NOMO-1 treated with DMSO at 0.1 percent for 48 hours (cell line): ENCODE data around the gene HIGD1C.
"Not testable (repeated sequence)": the region's sequence is repeated elsewhere in the genome, so short reads cannot be mapped to it uniquely, and the experiment has no call there.

Experiments used
- DNase-seq: peaks from one replicate; lab custom pipeline; 2025; ENCODE audit not compliant: unreplicated experiment; lab: John Stamatoyannopoulos, UW

Gene HIGD1C

DNA sequence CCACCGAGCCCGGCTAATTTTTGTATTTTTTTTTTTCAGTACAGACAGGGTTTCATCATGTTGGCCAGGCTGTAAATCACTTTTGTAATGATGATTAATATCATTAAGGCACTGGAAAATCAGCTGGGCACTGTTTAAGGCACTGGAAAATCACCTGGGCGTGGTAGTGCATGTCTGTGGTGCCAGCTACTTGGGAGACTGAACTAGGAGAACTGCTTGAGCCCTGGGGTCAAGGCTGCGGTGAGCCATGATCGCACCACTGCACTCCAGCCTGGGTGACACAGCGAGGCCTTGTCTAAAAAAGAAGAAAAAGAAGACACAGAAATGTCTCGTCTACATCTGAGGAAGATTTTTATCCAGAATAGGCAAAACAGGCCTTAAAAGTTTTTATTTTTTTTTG is 61.1 kb downstream of the HIGD1C start:
- no peak for DNase-seq

DNA sequence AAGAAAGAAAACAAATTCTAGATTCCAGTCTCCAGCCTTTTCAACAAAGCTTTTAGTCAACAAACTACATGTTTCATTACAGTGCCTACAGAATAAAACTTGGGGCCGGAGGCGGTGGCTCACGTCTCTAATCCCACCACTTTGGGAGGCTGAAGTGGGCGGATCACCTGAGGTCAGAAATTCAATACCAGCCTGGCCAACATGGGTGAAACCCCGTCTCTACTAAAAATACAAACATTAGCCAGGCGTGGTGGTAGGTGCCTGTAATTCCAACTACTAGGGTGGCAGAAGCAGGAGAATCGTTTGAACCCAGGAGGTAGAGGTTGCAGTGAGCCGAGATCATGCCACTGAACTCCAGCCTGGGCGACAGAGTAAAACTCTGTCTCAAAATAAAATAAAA is 62.1 kb downstream of the HIGD1C start:
- not testable (repeated sequence) for DNase-seq

DNA sequence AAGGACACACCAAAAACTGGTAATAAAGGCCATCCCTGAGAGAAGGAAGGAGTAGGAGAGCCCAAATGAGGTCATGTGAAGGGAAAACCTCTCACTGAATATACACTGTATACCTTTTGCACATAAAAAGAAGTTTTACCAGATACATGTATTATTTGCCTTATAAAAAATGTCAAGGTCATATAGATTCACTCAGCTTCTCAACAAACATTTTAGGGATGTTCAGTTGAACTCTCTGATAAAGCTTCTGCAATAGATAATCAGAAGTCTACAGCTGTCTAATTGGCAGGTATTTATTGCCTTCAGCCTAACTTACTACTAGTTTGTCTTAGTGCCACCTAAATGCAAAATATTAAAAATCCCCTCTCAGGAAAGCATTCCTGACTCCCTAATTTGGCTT is 65.1 kb downstream of the HIGD1C start:
- no peak for DNase-seq

DNA sequence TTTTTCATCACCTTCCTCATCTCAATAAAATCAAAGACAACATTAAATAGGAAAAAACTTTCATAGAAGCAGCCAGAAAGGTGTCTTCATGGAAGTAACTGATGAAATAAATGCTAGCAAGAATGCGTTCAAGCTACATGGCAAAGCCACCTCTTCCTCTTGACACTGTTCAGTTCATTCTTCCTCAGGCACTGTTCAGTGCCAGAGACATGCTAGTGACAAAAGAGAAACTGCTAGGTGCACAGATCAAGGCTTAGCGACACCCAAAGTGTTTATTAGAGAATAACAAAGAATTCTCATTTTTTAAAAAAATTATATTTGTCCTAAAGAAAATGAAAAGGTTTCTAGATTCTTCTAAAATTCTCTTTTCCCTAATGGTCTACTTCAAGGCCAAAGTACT is 66.6 kb downstream of the HIGD1C start:
- DNase-seq, result no peak

DNA sequence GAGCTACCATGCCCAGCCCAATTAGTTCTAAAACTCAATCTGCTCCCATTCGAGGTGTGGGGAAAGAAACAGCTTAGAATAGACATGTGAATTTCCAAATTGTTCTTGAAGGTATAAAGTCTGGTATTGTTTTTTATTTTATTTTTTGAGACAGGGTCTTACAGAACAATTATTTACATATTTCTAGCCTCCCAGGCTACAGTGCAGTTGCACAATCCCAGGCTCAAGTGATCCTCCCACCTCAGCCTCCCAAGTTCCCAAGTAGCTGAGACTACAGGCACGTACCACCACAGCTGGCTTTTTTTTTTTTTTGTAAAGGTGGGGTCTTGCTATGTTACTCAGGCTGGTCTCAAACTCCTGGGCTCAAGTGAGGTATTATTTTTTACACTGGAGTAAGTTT is 67.6 kb downstream of the HIGD1C start:
- no peak for DNase-seq
